GM12801 (cell line): ENCODE data around the gene ARHGEF19.

Experiments used
- CTCF ChIP-seq: IDR thresholded peaks from one replicate; pipeline ENCODE4 v1.5.1; 2011; ENCODE audit warnings: control low read depth; ENCODE audit not compliant: insufficient read length; ENCODE audit errors: extremely low read depth

ARHGEF19 gene

GRCh38 chr1:16232316-16232710, 19.9 kb upstream of the ARHGEF19 start:
- no peak for TF ChIP-seq CTCF

- TF ChIP-seq CTCF = no peak
Measured at GRCh38 chr1:16231331-16232315, 19.2 kb upstream of the ARHGEF19 start.

GRCh38 chr1:16230744-16231143, 18.3 kb upstream of the ARHGEF19 start:
- TF ChIP-seq CTCF = no peak

GRCh38 chr1:16229976-16230740, 17.7 kb upstream of the ARHGEF19 start:
- no peak for TF ChIP-seq CTCF

- TF ChIP-seq CTCF = no peak
Measured at GRCh38 chr1:16226490-16227179, 14.2 kb upstream of the ARHGEF19 start.

GRCh38 chr1:16226129-16226489, 13.7 kb upstream of the ARHGEF19 start:
- no peak for TF ChIP-seq CTCF

GRCh38 chr1:16224472-16224871, 12.0 kb upstream of the ARHGEF19 start:
- no peak for TF ChIP-seq CTCF
